Measurements from ENCODE around the gene MSH3. TPM values are rescaled to one million over a fixed set of nuclear protein-coding genes. Genes with fewer than 3 reads are reported as not detected.

Gene MSH3
- total RNA-seq, 1 donor from 2014 or later = 17.0 TPM

DNA sequence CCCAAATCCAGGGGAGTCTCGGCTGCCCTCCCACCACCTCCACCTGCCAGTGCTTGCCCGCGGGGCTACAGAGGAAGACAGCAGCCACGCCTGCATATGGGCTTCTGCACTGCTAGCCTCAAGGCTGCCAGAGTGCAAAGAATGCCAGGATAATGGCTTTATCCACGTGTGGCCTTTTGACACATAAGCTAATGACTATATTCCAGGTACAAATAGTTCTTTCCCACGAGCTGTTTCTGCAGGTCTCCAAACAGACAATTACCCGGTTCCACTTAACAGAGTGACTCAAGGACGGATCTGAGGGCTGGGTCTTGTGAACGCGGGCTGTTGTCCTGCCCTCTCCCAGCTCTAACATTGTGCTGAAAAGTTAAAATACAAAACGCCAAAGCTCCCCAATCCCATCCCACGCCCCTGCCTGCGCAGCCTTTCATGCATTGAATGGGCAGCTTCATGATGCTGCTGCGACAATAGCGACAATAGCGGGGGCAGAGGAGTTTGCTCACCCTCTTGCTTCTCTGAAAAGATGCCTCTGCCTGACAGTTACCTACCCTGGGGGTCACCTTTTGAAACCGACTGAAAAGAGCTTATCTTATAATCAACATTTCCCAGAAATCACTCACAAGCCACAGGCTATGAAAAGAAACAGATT is 39.1 kb upstream of the MSH3 start:
- ATAC-seq (no peak), DNase-seq (no peak)
- no peaks in the 10 kb centered on the region for H3K36me3 ChIP-seq
- H3K4me1 ChIP-seq = no peaks in the 10 kb centered on the region
- H3K27ac ChIP-seq = no peak overlapping the region
- intact Hi-C loops (cut with DNase I) = no loop called here
- H3K4me3 ChIP-seq = no peak overlapping the region
- H3K9me3 ChIP-seq = no peaks in the 10 kb centered on the region
- TF ChIP-seq, protein P1, sequence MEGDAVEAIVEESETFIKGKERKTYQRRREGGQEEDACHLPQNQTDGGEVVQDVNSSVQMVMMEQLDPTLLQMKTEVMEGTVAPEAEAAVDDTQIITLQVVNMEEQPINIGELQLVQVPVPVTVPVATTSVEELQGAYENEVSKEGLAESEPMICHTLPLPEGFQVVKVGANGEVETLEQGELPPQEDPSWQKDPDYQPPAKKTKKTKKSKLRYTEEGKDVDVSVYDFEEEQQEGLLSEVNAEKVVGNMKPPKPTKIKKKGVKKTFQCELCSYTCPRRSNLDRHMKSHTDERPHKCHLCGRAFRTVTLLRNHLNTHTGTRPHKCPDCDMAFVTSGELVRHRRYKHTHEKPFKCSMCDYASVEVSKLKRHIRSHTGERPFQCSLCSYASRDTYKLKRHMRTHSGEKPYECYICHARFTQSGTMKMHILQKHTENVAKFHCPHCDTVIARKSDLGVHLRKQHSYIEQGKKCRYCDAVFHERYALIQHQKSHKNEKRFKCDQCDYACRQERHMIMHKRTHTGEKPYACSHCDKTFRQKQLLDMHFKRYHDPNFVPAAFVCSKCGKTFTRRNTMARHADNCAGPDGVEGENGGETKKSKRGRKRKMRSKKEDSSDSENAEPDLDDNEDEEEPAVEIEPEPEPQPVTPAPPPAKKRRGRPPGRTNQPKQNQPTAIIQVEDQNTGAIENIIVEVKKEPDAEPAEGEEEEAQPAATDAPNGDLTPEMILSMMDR (IDR thresholded peaks at IDR 0.05) = no peak
- no peaks in the 10 kb centered on the region for H3K27me3 ChIP-seq (ENCODE audit: low read depth)

GRCh38 chr5:80618438-80618837 is 36.0 kb upstream of the MSH3 start:
- intact Hi-C loops (cut with DNase I) = no loop called here
- Histone ChIP-seq H3K27me3 (ENCODE audit: low read depth) (no peaks in the 10 kb centered on the region), H3K9me3 (no peaks in the 10 kb centered on the region), H3K4me1 (no peaks in the 10 kb centered on the region), H3K36me3 (no peaks in the 10 kb centered on the region), H3K27ac (no peak overlapping the region), H3K4me3 (no peak overlapping the region)
- DNase-seq = no peak
- TF ChIP-seq, protein P1 (IDR thresholded peaks at IDR 0.05) = no peak
- no peak for ATAC-seq

GRCh38 chr5:80619086-80619485 is 35.4 kb upstream of the MSH3 start:
- H3K36me3 ChIP-seq = no peaks in the 10 kb centered on the region
- no peaks in the 10 kb centered on the region for H3K27me3 ChIP-seq (ENCODE audit: low read depth)
- DNase-seq = no peak
- no peak for ATAC-seq
- no peak overlapping the region for H3K27ac ChIP-seq
- no peaks in the 10 kb centered on the region for H3K4me1 ChIP-seq
- no peak overlapping the region for H3K4me3 ChIP-seq
- H3K9me3 ChIP-seq = no peaks in the 10 kb centered on the region
- TF ChIP-seq, protein P1 (IDR thresholded peaks at IDR 0.05) = no peak
- intact Hi-C loops (cut with DNase I) = no loop called here

- Histone ChIP-seq H3K27ac (no peak overlapping the region), H3K4me3 (no peak overlapping the region), H3K4me1 (no peaks in the 10 kb centered on the region), H3K27me3 (ENCODE audit: low read depth) (no peaks in the 10 kb centered on the region), H3K36me3 (no peaks in the 10 kb centered on the region), H3K9me3 (no peaks in the 10 kb centered on the region)
- TF ChIP-seq, protein P1 (IDR thresholded peaks at IDR 0.05) = no peak
- peak; percentile 48 to 70 for ATAC-seq
- DNase-seq = peak; percentile 53
- intact Hi-C loops (cut with DNase I) = no loop called here
Observed at GRCh38 chr5:80620211-80620610, 34.2 kb upstream of the MSH3 start.

- peak in 1 of 2 donors; percentile 35 for ATAC-seq
- no peaks in the 10 kb centered on the region for H3K36me3 ChIP-seq
- no peak overlapping the region for H3K4me3 ChIP-seq
- intact Hi-C loops (cut with DNase I) = no loop called here
- no peaks in the 10 kb centered on the region for H3K4me1 ChIP-seq
- TF ChIP-seq, protein P1 (IDR thresholded peaks at IDR 0.05) = no peak
- H3K9me3 ChIP-seq = no peaks in the 10 kb centered on the region
- DNase-seq = no peak
- H3K27me3 ChIP-seq (ENCODE audit: low read depth) = no peaks in the 10 kb centered on the region
- no peak overlapping the region for H3K27ac ChIP-seq
Observed at GRCh38 chr5:80622756-80623155, 31.7 kb upstream of the MSH3 start.

All from lower lobe of right lung (tissue), 2 donors.